GM21528 (cell line): Measurements from ENCODE around the gene NDFIP2.

ENCODE experiments used
- ATAC-seq: cut with Tn5 transposase; IDR thresholded peaks from one replicate; pipeline ENCODE4 v1.9.1; 2021; ENCODE audit warnings: mild to moderate bottlenecking, moderate library complexity; ENCODE audit not compliant: unreplicated experiment, low FRiP score

Gene NDFIP2

GRCh38 chr13:79480954-79481684 lies at the start of gene NDFIP2:
Gene NDFIP2, plus strand, starts transcription at chr13:79481155. Its CDS starts 49 bp downstream, at chr13:79481204.
- peak; percentile 88 for ATAC-seq

- no peak for ATAC-seq
These were observed 48.9 kb upstream of the NDFIP2 start for GRCh38 chr13:79432086-79432485.

GRCh38 chr13:79432992-79433391 lies 48.0 kb upstream of the NDFIP2 start:
- no peak for ATAC-seq

- ATAC-seq = no peak
These were observed 46.4 kb upstream of the NDFIP2 start for GRCh38 chr13:79434556-79434955.

- no peak for ATAC-seq
These were observed 45.4 kb upstream of the NDFIP2 start for GRCh38 chr13:79435561-79435990.

- ATAC-seq = no peak
These were observed 41.7 kb upstream of the NDFIP2 start for GRCh38 chr13:79439275-79439674.

GRCh38 chr13:79440958-79441528 lies 39.9 kb upstream of the NDFIP2 start:
- ATAC-seq = no peak

- ATAC-seq = no peak
These were observed 38.7 kb upstream of the NDFIP2 start for GRCh38 chr13:79442221-79442620.

GRCh38 chr13:79442706-79443105 lies 38.2 kb upstream of the NDFIP2 start:
- no peak for ATAC-seq

GRCh38 chr13:79445968-79446645 lies 34.8 kb upstream of the NDFIP2 start:
- ATAC-seq = no peak

GRCh38 chr13:79447141-79447540 lies 33.8 kb upstream of the NDFIP2 start:
- no peak for ATAC-seq

- ATAC-seq = no peak
These were observed 33.2 kb upstream of the NDFIP2 start for GRCh38 chr13:79447741-79448140.

- no peak for ATAC-seq
These were observed 32.5 kb upstream of the NDFIP2 start for GRCh38 chr13:79448413-79448812.

GRCh38 chr13:79450110-79450509 lies 30.8 kb upstream of the NDFIP2 start:
- no peak for ATAC-seq

- ATAC-seq = peak; percentile 97
These were observed 29.4 kb upstream of the NDFIP2 start for GRCh38 chr13:79451500-79451962.

- ATAC-seq = no peak
These were observed 28.6 kb upstream of the NDFIP2 start for GRCh38 chr13:79452239-79452913.

- no peak for ATAC-seq
These were observed 25.6 kb upstream of the NDFIP2 start for GRCh38 chr13:79455331-79455730.

- no peak for ATAC-seq
These were observed 24.9 kb upstream of the NDFIP2 start for GRCh38 chr13:79456051-79456450.

GRCh38 chr13:79456656-79457365 lies 24.1 kb upstream of the NDFIP2 start:
- ATAC-seq = no peak

- no peak for ATAC-seq
These were observed 23.6 kb upstream of the NDFIP2 start for GRCh38 chr13:79457390-79457789.
